Endothelial cell of umbilical vein (primary cell): ENCODE measurements around the gene LRRC23. TPM values are rescaled to one million over a fixed set of nuclear protein-coding genes. Genes with fewer than 3 reads are reported as not detected.

Source experiments
- BruUV-seq: library from RNA; stranded (reverse); fragments of 400-500 nt; replicated peaks from 2 replicates; lab custom pipeline; 2021; lab: Mats Ljungman, UMichigan
- CTCF ChIA-PET: fragments of 300-600, 350-600 bp; sonication (Branson Sonifier 250); formaldehyde crosslinking; loops from one replicate; lab custom pipeline; 2021; ENCODE audit warnings: antibody characterized with exemption, inconsistent platforms; lab: Charles Lee
- POLR2A ChIA-PET: fragments of 300-600, 350-600 bp; sonication (Branson Sonifier 250); formaldehyde crosslinking; loops from one replicate; lab custom pipeline; 2021; ENCODE audit warnings: antibody characterized with exemption, inconsistent platforms; lab: Charles Lee
- DNase-seq: peaks from one replicate; pipeline ENCODE4 v3.0.0-alpha.2; 2011; ENCODE audit warnings: low read depth, low spot score
- FAIRE-seq: peaks from 2 replicates; lab custom pipeline; 2011; peaks lifted over from hg19 to GRCh38; lab: Jason Lieb, UNC
- H2AFZ ChIP-seq: 2 replicates; pipeline ENCODE4 v1.6.0; 2012; ENCODE audit warnings: low read depth, low read length, control low read depth, inconsistent platforms
- H3K27ac ChIP-seq: 2 replicates; pipeline ENCODE4 v1.5.1; 2011; ENCODE audit warnings: low read depth, mild to moderate bottlenecking, control low read depth, low read length, moderate library complexity; ENCODE audit not compliant: insufficient read depth
- H3K27me3 ChIP-seq, 2 experiments: 2 replicates each; pipeline versions ENCODE4 v1.6.0 to v1.6.1; 2011; ENCODE audit warnings: low read length in 2 of 2, mixed read lengths in 1 of 2; ENCODE audit not compliant: control insufficient read depth in 2 of 2, insufficient read depth in 2 of 2
- H3K36me3 ChIP-seq, 2 experiments: 2 replicates in 1 of 2; 3 replicates in 1 of 2; pipeline ENCODE4 v1.5.1; 2011; ENCODE audit warnings: low read length in 2 of 2, mild to moderate bottlenecking in 1 of 2, moderate library complexity in 1 of 2; ENCODE audit not compliant: control insufficient read depth in 2 of 2, insufficient read depth in 2 of 2; ENCODE audit errors: extremely low read depth in 1 of 2
- H3K4me1 ChIP-seq: 3 replicates; pipeline ENCODE4 v1.5.1; 2011; ENCODE audit warnings: mild to moderate bottlenecking, low read length; ENCODE audit not compliant: control insufficient read depth, insufficient read depth; ENCODE audit errors: extremely low read depth
- H3K4me2 ChIP-seq: 2 replicates; pipeline ENCODE4 v1.6.1; 2011; ENCODE audit warnings: low read length, control low read depth, mixed read lengths; ENCODE audit not compliant: insufficient read depth
- H3K4me3 ChIP-seq, 3 experiments: fragments of 200-600 bp in 1 of 3; sonication (generic), shearing (Covaris generic) in 1 of 3; replicated peaks in 1 of 3; 2 replicates each; pipeline ENCODE4 v1.5.1; 2011 to 2016; ENCODE audit warnings: control low read depth in 3 of 3, low read length in 3 of 3, mild to moderate bottlenecking in 2 of 3, inconsistent platforms in 1 of 3, low read depth in 1 of 3, moderate library complexity in 1 of 3; ENCODE audit not compliant: insufficient read depth in 1 of 3
- H3K79me2 ChIP-seq: 2 replicates; pipeline ENCODE4 v1.6.0; 2012; ENCODE audit warnings: low read length, inconsistent platforms; ENCODE audit not compliant: control insufficient read depth, insufficient read depth
- H3K9ac ChIP-seq: replicated peaks from 2 replicates; pipeline ENCODE3; 2011; ENCODE audit warnings: low read length, control low read depth; ENCODE audit not compliant: insufficient read depth; ENCODE audit errors: extremely low read depth
- H3K9me1 ChIP-seq: replicated peaks from 3 replicates; pipeline ENCODE4 v1.6.0; 2011; ENCODE audit warnings: mild to moderate bottlenecking, low read length; ENCODE audit not compliant: control insufficient read depth, insufficient read depth; ENCODE audit errors: extremely low read depth
- H3K9me3 ChIP-seq: replicated peaks from 2 replicates; pipeline ENCODE4 v1.5.1; 2012; ENCODE audit warnings: low read length, inconsistent platforms; ENCODE audit not compliant: control insufficient read depth, insufficient read depth
- H4K20me1 ChIP-seq: replicated peaks from 2 replicates; pipeline ENCODE3; 2011; ENCODE audit warnings: mild to moderate bottlenecking, low read length; ENCODE audit not compliant: control insufficient read depth, insufficient read depth; ENCODE audit errors: extremely low read depth
- EZH2 ChIP-seq: IDR thresholded peaks from 2 replicates; pipeline ENCODE4 v1.6.1; 2012; ENCODE audit warnings: borderline replicate concordance, low read depth, mild to moderate bottlenecking, moderate library complexity, low read length, inconsistent platforms; ENCODE audit not compliant: severe bottlenecking
- FOS ChIP-seq: IDR thresholded peaks from 2 replicates; pipeline ENCODE4 v1.6.1; 2011; ENCODE audit warnings: mild to moderate bottlenecking, low read length, moderate library complexity, borderline replicate concordance; ENCODE audit not compliant: insufficient read depth
- GATA2 ChIP-seq: IDR thresholded peaks from 2 replicates; pipeline ENCODE4 v1.7.0; 2011; ENCODE audit warnings: low read depth, mild to moderate bottlenecking, moderate library complexity, mixed read lengths, low read length; ENCODE audit not compliant: insufficient read length, insufficient read depth
- JUN ChIP-seq: IDR thresholded peaks from 2 replicates; pipeline ENCODE4 v1.6.1; 2011; ENCODE audit warnings: borderline replicate concordance, low read depth; ENCODE audit not compliant: insufficient read length, insufficient read depth
- MYC ChIP-seq: IDR thresholded peaks from one replicate; pipeline ENCODE4 v1.6.1; 2011; ENCODE audit warnings: mild to moderate bottlenecking, low read depth, low read length
- POLR2A ChIP-seq: IDR thresholded peaks from 2 replicates; pipeline ENCODE4 v1.6.1; 2012; ENCODE audit warnings: low read depth, mild to moderate bottlenecking, control low read depth, low read length
- POLR2AphosphoS5 ChIP-seq: IDR thresholded peaks from 2 replicates; pipeline ENCODE4 v1.6.1; 2012; ENCODE audit warnings: low read depth, mild to moderate bottlenecking, control low read depth, low read length, moderate library complexity; ENCODE audit not compliant: insufficient read depth
- dilution Hi-C: fragments of 300-500 bp; cut with MboI; formaldehyde crosslinking; loops from one replicate; pipeline ENCODE4 v1.15.0; 2019; ENCODE audit warnings: low sequenced_read_pairs; ENCODE audit not compliant: extremely low pct_ligation_motif_present
- intact Hi-C: fragments of 100-400 bp; cut with micrococcal nuclease; formaldehyde crosslinking; loops from one replicate; pipeline ENCODE4 v1.10.0; 2022
- polyA plus RNA-seq, 4 experiments: library from polyadenylated mRNA; depleted of rRNA in 3 of 4; stranded (reverse) in 3 of 4; unstranded in 1 of 4; fragments of >200 nt; gene quantifications; 2 replicates each; pipeline versions ENCODE4 v1.2.1 to v1.2.3, GENCODE V29; 2011 to 2012; ENCODE audit warnings: missing spikeins in 1 of 4
- total RNA-seq: library from RNA; stranded (reverse); gene quantifications from 2 replicates; pipeline ENCODE4 v1.2.3, GENCODE V29; 2021
- TF ChIP-seq, protein P1 (sequence below), 2 donors: IDR thresholded peaks; 1 replicate in 1 of 2; 2 replicates in 1 of 2; pipeline ENCODE4 v1.5.1; 2011; ENCODE audit warnings: low read length in 2 of 2, mild to moderate bottlenecking in 2 of 2, moderate library complexity in 2 of 2, control low read depth in 1 of 2, inconsistent platforms in 1 of 2, low read depth in 1 of 2; ENCODE audit not compliant: insufficient read depth in 1 of 2; ENCODE audit errors: extremely low read depth in 1 of 2
- TF ChIP-seq, protein P2 (sequence below): IDR thresholded peaks from 2 replicates; pipeline ENCODE4 v1.6.1; 2011; ENCODE audit not compliant: insufficient read depth, insufficient read length

The LRRC23 gene
- total and polyA plus RNA-seq, 2 donors (not counting 3 experiments of a cell fraction or from before 2014, with no cell fraction given), result 3.1 to 3.5 TPM

DNA sequence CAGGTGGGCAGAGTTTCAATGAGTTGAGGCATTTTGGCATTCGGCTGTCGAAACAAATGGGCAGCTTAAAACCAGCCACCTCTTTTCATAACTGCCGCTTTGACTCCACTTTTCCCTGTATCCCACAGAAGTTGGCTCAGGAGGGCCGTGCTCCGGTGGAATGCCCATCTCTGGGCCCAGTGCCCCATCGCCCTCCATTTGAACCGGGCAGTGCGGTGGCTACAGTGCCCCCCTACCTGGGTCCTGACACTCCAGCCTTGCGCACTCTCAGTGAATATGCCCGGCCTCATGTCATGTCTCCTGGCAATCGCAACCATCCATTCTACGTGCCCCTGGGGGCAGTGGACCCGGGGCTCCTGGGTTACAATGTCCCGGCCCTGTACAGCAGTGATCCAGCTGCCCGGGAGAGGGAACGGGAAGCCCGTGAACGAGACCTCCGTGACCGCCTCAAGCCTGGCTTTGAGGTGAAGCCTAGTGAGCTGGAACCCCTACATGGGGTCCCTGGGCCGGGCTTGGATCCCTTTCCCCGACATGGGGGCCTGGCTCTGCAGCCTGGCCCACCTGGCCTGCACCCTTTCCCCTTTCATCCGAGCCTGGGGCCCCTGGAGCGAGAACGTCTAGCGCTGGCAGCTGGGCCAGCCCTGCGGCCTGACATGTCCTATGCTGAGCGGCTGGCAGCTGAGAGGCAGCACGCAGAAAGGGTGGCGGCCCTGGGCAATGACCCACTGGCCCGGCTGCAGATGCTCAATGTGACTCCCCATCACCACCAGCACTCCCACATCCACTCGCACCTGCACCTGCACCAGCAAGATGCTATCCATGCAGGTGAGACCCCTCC is 34.0 kb downstream of the LRRC23 start:
- Histone ChIP-seq H3K79me2 (no peaks in the 10 kb centered on the region), H3K4me2 (no peak overlapping the region), H2AFZ (no peak overlapping the region), H3K9me3 (no peaks in the 10 kb centered on the region), H3K9ac (no peak overlapping the region), H3K27me3 (no peaks in the 10 kb centered on the region), H3K4me3 (no peak overlapping the region), H4K20me1 (no peaks in the 10 kb centered on the region), H3K9me1 (no peaks in the 10 kb centered on the region), H3K4me1 (peaks cover 16% of the 10 kb centered on the region), H3K36me3 (peaks cover 3 to 36% of the 10 kb centered on the region in 2 experiments), H3K27ac (no peak overlapping the region)
- dilution Hi-C loops (no loop called here), intact Hi-C loops (loop anchor here (1.0 kb wide), 3 partner anchors 14 to 69 kb away; partner anchors contain the start of genes EMG1 and PHB2)
- FAIRE-seq (no peak), DNase-seq (no peak)
- BruUV-seq, result TSS peak; percentile 5
- POLR2A ChIA-PET, result interaction anchor here (1.4 to 2.8 kb wide), 2 partner anchors 10 to 12 kb away, joined by 4 to 16 read pairs; no protein-coding TSS in a partner anchor
- TF ChIP-seq, protein P1, sequence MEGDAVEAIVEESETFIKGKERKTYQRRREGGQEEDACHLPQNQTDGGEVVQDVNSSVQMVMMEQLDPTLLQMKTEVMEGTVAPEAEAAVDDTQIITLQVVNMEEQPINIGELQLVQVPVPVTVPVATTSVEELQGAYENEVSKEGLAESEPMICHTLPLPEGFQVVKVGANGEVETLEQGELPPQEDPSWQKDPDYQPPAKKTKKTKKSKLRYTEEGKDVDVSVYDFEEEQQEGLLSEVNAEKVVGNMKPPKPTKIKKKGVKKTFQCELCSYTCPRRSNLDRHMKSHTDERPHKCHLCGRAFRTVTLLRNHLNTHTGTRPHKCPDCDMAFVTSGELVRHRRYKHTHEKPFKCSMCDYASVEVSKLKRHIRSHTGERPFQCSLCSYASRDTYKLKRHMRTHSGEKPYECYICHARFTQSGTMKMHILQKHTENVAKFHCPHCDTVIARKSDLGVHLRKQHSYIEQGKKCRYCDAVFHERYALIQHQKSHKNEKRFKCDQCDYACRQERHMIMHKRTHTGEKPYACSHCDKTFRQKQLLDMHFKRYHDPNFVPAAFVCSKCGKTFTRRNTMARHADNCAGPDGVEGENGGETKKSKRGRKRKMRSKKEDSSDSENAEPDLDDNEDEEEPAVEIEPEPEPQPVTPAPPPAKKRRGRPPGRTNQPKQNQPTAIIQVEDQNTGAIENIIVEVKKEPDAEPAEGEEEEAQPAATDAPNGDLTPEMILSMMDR (IDR thresholded peaks at IDR 0.05; ENCODE audit: extremely low read depth in 1 of 2, insufficient read depth in 1 of 2, low read depth in 1 of 2, low read length in 2 of 2), result no peak
- TF ChIP-seq FOS, result no peak
- no peak for TF ChIP-seq POLR2A
- TF ChIP-seq MYC, result no peak
- no peak for TF ChIP-seq GATA2
- no peak for TF ChIP-seq EZH2
- TF ChIP-seq, protein P2, sequence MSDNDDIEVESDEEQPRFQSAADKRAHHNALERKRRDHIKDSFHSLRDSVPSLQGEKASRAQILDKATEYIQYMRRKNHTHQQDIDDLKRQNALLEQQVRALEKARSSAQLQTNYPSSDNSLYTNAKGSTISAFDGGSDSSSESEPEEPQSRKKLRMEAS, result no peak
- TF ChIP-seq JUN, result no peak
- TF ChIP-seq POLR2AphosphoS5, result no peak
- CTCF ChIA-PET, result interaction anchor here (1.0 to 5.3 kb wide), 11 partner anchors 10 to 72 kb away, joined by 3 to 94 read pairs (median 9); partner anchors contain the start of genes ATN1, EMG1, PHB2 and SPSB2
